ENCODE data around the gene STAU1. TPM values are rescaled to one million over a fixed set of nuclear protein-coding genes. Genes with fewer than 3 reads are reported as not detected.

Gene STAU1
- polyA plus RNA-seq, 1 donor (not counting 4 experiments of a cell fraction or from before 2014, with no cell fraction given): 55.3 TPM

GRCh38 chr20:49074521-49074920, 113.6 kb downstream of the STAU1 start:
- H3K27me3 ChIP-seq (ENCODE audit: control insufficient read depth, extremely low read depth, insufficient read depth, low read length): no peaks in the 10 kb centered on the region
- H3K9me1 ChIP-seq (ENCODE audit: control insufficient read depth, extremely low read depth, insufficient read depth, low read length): no peaks in the 10 kb centered on the region
- no peak overlapping the region for H3K27ac ChIP-seq (ENCODE audit: control insufficient read depth, insufficient read depth, low read length)
- no peak overlapping the region for H3K9ac ChIP-seq (ENCODE audit: control insufficient read depth, extremely low read depth, insufficient read depth, low read length)
- no peak for DNase-seq (ENCODE audit: low read depth, low spot score)
- H4K20me1 ChIP-seq (ENCODE audit: control insufficient read depth, extremely low read depth, insufficient read depth, low read length): no peaks in the 10 kb centered on the region
- no peak overlapping the region for H3K4me3 ChIP-seq (ENCODE audit: control insufficient read depth in 2 of 3, extremely low read depth in 1 of 3, insufficient read depth in 2 of 3, low read depth in 1 of 3, low read length in 3 of 3)
- H3K79me2 ChIP-seq (ENCODE audit: control insufficient read depth, insufficient read depth, low read length): peaks cover 3% of the 10 kb centered on the region
- FAIRE-seq: no peak
- dilution Hi-C loops (cut with MboI; ENCODE audit: extremely low pct_ligation_motif_present, low sequenced_read_pairs): no loop called here
- peaks cover 14 to 30% of the 10 kb centered on the region in 2 experiments for H3K36me3 ChIP-seq (ENCODE audit: control insufficient read depth in 2 of 2, extremely low read depth in 1 of 2, insufficient read depth in 2 of 2, low read length in 2 of 2)
- H3K4me2 ChIP-seq (ENCODE audit: control insufficient read depth, extremely low read depth, insufficient read depth, low read depth, low read length): no peak overlapping the region
- H2AFZ ChIP-seq (ENCODE audit: control insufficient read depth, low read length): no peak overlapping the region
- H3K9me3 ChIP-seq (ENCODE audit: control insufficient read depth, low read depth, low read length): no peaks in the 10 kb centered on the region
- H3K4me1 ChIP-seq (ENCODE audit: control insufficient read depth, extremely low read depth, insufficient read depth, low read length): no peaks in the 10 kb centered on the region
- TF ChIP-seq EZH2 (IDR thresholded peaks at IDR 0.05; ENCODE audit: low read length): no peak
- no peak for TF ChIP-seq CTCF (optimal IDR thresholded peaks at IDR 0.05 in 1 of 3, IDR thresholded peaks at IDR 0.05 in 1 of 3, conservative IDR thresholded peaks at IDR 0.05 in 1 of 3; ENCODE audit: extremely low read depth in 1 of 3, insufficient read depth in 2 of 3, low read length in 3 of 3)

Other genes with a start within 250 kb of the STAU1 start
- 71.0 to 134 TPM (median 77.4 TPM) in 3 replicates for gene CSE1L, start 142.0 kb downstream of the STAU1 start, polyA plus RNA-seq
- 33.8 to 42.1 TPM (median 34.5 TPM) in 3 replicates for gene DDX27, start 31.1 kb upstream of the STAU1 start, polyA plus RNA-seq
- gene ZNFX1, start 89.7 kb upstream of the STAU1 start, polyA plus RNA-seq: 14.2 to 19.6 TPM (median 16.4 TPM) in 3 replicates